GM21447 (cell line): ENCODE measurements around the gene TOGARAM1.
"Not testable (repeated sequence)": the region's sequence is repeated elsewhere in the genome, so short reads cannot be mapped to it uniquely, and the experiment has no call there.

Experiments
- ATAC-seq: cut with Tn5 transposase; IDR thresholded peaks from one replicate; pipeline ENCODE4 v1.9.1; 2021; ENCODE audit not compliant: unreplicated experiment

The TOGARAM1 gene

DNA sequence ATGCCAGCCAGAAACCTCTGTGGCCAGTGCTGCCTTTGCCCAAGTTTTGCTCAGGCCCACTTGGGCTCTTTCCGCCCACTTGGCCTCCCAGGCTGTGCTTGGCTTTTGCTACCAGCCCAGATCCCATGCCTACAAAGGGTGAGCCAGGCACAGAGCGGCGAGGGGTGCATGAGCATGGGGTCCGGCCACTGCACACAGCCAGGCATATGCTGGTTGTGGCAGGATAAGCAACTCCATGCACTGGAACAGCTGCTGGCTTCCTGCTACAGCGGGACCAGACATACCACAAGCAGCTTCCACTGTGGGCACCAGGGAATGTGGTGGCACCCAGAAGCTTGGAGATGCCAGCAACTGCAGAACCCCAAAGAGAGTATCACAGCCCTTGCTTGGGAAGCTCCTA, 76.3 kb downstream of the TOGARAM1 start:
- no peak for ATAC-seq

GRCh38 chr14:45038865-45039264, 76.9 kb downstream of the TOGARAM1 start:
- no peak for ATAC-seq

DNA sequence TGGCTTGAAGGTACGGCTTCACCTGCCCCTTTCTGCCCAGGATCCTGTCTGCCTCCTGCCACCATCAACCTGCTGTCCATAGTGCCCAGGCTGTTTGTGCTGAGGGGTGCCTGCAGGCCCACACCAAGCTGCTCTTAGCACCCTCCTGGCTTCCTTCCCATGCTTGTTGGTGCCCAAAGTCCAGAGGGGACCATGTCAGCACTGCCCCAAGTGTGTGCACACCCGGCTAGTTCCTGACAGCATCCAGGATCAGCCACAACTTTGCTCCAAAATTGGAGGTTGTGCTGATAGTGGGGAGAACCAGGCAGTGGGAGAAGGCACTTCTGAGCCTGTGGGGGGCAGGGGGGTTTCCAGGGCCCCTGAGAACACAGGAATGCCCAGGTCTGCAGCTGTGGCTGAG, 77.4 kb downstream of the TOGARAM1 start:
- no peak for ATAC-seq

- ATAC-seq: no peak
These were observed 79.7 kb downstream of the TOGARAM1 start for GRCh38 chr14:45041641-45042040.

GRCh38 chr14:45044638-45045037, 82.6 kb downstream of the TOGARAM1 start:
- no peak for ATAC-seq

DNA sequence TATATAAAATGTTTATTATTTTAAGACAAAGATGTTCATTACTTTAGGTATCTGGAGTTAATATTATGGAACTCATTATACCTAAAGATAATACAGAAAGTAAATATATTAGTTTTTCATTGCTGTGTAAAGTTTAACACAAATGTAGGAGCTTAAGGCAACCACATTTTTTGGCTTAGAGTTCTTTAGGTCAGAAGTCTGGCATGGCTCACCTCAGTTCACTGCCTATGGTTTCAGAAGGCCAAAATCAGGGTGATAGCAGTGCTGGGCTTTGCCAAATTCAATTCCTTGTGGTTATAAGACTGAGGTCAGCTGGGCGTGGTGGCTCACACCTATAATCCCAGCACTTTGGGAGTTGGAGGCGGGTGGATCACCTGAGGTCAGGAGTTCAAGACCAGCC, 86.4 kb downstream of the TOGARAM1 start:
- ATAC-seq: no peak

GRCh38 chr14:45051180-45051579, 89.2 kb downstream of the TOGARAM1 start:
- ATAC-seq: no peak

DNA sequence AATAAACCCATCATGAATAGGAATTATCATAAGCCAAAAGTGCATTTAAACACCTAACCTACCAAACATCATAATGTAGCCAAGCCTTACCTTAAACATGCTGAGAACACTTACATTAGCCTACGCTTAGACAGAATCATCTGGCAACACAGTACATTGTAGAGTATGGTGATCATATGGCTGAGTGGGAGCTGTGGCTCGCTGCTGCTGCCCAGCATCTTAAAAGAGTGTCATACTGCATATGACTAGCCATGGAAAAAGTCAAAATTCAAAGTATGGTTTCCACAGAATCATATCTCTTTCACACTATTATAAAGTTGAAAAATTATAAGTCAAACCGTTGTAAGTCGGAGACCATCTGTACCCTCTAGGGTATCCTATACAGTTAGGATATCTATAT, 89.9 kb downstream of the TOGARAM1 start:
- ATAC-seq: no peak

- ATAC-seq: no peak
These were observed 95.4 kb downstream of the TOGARAM1 start for GRCh38 chr14:45057349-45057748.

DNA sequence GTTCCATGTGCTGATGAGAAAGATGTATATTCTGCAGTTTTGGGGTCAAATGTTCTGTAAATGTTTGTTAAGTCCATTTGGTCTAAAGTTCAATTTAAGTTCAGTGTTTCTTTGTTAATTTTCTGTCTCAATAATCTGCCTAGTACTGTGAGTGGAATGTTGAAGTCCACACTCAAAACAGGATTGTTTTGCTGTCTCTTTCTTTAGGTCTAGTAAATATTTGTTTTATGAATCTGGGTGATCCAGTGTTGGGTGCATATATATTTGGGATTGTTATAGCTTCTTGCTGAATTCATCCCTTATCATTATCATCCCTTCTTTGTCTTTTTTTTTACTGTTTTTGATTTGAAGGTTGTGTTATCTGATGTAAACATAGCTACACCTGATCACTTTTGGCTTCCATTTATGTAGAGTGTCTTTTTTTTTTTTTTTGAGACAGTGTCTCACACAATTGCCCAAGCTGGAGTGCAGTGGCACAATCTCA, 95.9 kb downstream of the TOGARAM1 start:
- ATAC-seq: no peak

- ATAC-seq: no peak
These were observed 98.6 kb downstream of the TOGARAM1 start for GRCh38 chr14:45060551-45060950.

- no peak for ATAC-seq
These were observed 103.5 kb downstream of the TOGARAM1 start for GRCh38 chr14:45065540-45065939.

DNA sequence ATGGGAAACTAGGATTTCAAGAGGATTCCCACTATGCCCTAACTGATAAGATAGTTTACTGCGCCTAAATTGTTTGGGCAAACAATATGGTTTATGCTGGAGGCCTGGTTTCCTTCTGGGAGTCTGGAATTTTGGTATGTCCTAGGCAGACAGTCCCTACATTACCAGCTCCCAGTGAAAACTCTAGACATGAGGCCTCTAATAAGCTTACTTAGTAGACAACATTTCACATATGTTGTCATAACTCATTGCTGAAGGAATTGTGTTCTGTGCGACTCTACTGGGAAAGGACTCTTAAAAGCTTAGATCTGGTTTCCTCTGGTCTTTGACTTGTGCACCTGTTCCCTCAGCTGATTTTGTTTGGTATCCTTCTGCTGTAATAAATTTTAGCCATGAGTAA, 104.0 kb downstream of the TOGARAM1 start:
- ATAC-seq: no peak

GRCh38 chr14:45066667-45067066, 104.7 kb downstream of the TOGARAM1 start:
- ATAC-seq: no peak

DNA sequence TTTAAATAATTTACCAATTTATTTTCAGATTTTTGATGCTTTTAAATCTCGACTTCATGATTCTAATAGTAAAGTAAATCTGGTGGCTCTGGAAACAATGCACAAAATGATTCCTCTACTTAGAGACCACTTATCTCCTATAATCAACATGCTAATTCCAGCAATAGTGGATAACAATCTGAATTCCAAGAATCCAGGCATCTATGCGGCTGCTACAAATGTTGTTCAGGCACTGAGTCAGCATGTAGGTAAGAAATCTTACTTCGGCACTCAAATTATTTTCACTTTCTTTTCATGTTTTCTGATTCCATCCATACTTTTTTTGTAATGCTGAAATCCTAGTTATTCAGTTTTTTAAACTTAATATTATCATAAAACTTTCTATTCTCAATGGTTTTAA, 106.4 kb downstream of the TOGARAM1 start:
- no peak for ATAC-seq

DNA sequence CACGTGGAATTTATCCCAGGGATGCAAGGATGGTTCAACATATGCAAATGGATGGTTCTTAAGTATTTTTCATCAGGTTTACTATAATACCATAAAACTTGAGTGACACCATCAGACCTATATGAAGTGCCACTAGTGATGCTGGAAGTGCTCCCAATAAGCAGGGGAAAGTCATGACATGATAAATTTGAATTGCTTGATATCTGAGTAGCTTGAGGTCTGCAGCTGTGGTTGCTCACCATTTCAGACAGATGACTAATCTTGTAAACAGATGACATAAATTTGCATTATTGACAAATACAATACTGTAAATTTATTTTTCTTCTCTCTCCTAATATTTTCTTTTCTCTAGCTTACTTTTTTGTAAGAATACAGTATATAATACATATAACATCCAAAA, 108.2 kb downstream of the TOGARAM1 start:
- ATAC-seq: no peak

DNA sequence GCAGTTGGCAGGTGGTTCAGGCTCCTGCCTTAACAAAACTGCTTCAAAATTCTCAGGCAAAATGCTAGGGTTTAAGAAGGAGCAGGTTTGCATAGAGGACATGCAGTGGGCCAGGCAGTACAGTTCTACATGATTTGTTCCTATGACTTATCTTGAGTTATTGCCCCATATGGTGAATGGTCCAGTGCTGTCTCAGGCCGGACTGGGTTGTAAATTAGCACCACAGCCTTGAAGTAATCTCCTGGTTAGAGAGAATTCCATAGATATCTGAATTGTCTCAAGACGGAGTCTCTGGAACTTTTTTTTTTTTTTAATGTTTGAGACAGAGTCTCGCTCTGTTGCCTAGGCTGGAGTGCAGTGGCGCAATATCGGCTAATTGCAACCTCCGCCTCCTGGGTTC, 110.1 kb downstream of the TOGARAM1 start:
- no peak for ATAC-seq

GRCh38 chr14:45073231-45073879, 111.4 kb downstream of the TOGARAM1 start:
- no peak for ATAC-seq

- ATAC-seq: no peak
These were observed 116.3 kb downstream of the TOGARAM1 start for GRCh38 chr14:45078323-45078722.

DNA sequence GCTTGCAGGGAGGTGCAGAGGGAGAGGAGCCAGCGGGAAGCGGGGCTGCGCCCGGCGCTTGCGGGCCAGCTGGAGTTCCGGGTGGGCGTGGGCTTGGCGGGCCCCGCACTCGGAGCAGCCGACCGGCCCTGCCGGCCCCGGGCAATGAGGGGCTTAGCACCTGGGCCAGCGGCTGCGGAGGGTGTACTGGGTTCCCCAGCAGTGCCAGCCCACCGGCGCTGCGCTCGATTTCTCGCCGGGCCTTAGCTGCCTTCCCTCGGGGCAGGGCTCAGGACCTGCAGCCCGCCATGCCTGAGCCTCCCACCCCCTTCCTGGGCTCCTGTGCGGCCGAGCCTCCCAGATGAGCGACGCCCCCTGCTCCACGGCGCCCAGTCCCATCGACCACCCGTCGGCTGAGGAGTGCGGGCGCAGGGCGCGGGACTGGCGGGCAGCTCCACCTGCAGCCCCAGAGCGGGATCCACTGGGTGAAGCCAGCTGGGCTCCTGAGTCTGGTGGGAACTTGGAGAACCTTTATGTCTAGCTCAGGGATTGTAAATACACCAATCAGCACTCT, 118.5 kb downstream of the TOGARAM1 start:
- ATAC-seq: not testable (repeated sequence)

GRCh38 chr14:45081096-45081495, 119.1 kb downstream of the TOGARAM1 start:
- not testable (repeated sequence) for ATAC-seq

DNA sequence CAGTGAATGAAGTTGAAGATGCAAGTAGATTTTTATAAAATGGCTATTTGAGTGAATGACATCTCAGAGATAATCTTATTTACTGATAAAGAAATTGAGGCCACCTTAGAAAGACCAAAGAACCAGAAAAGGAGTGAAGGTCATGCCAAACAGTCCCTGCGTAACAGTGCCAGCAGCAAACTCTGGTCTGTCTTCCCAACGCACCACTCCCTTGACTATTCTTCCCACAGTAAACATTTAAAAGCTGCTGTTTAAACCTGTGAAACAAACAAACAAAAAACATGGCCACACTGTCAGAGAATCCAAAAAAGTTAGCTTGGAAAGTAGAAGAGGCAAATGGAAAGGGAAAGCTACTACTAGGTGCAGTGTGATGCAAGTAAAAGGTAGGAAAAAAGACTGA, 120.4 kb downstream of the TOGARAM1 start:
- no peak for ATAC-seq

- no peak for ATAC-seq
These were observed 121.6 kb downstream of the TOGARAM1 start for GRCh38 chr14:45083617-45083975.
